Measurements from ENCODE around the gene FHAD1. TPM values are rescaled to one million over a fixed set of nuclear protein-coding genes. Genes with fewer than 3 reads are reported as not detected.

The FHAD1 gene
- total RNA-seq, 3 donors from 2014 or later (not counting 1 experiment from before 2014, with no cell fraction given), result 0.72 to 1.9 (median 1.7) TPM

- Histone ChIP-seq H3K27me3 (ENCODE audit: control insufficient read depth, insufficient read depth, low read length) (no peaks in the 10 kb centered on the region), H3K4me1 (ENCODE audit: control insufficient read depth, insufficient read depth, low read length) (no peaks in the 10 kb centered on the region), H3K27ac (ENCODE audit: low read length) (no peak overlapping the region), H3K4me3 (ENCODE audit: low read length) (no peak overlapping the region), H3K9me3 (ENCODE audit: control insufficient read depth, insufficient read depth, low read length) (no peaks in the 10 kb centered on the region), H3K36me3 (ENCODE audit: control insufficient read depth, insufficient read depth, low read length) (no peaks in the 10 kb centered on the region)
- intact Hi-C loops (cut with micrococcal nuclease), result no loop called here
- Mint-ChIP-seq H3K27me3 (ENCODE audit: low read depth in 2 of 2) (peaks cover 0 to 13% of the 10 kb centered on the region in 2 donors), H3K4me1 (no peaks in the 10 kb centered on the region), H3K36me3 (no peaks in the 10 kb centered on the region), H3K27ac (no peak overlapping the region), H3K4me3 (no peak overlapping the region), H3K9me3 (no peaks in the 10 kb centered on the region)
- 90% methylated on average over 4 of the region's 4 CpGs for WGBS (ENCODE audit: insufficient coverage)
- TF ChIP-seq CTCF (IDR thresholded peaks at IDR 0.05), result no peak
- ATAC-seq (no peak), DNase-seq (no peak)
Observed at GRCh38 chr1:15225461-15225860, 21.6 kb upstream of the FHAD1 start.

- H3K4me3 ChIP-seq (ENCODE audit: low read length), result no peak overlapping the region
- H3K4me1 ChIP-seq (ENCODE audit: control insufficient read depth, insufficient read depth, low read length), result no peaks in the 10 kb centered on the region
- H3K9me3 ChIP-seq (ENCODE audit: control insufficient read depth, insufficient read depth, low read length), result no peaks in the 10 kb centered on the region
- WGBS (ENCODE audit: insufficient coverage), result 87% methylated on average over 17 of the region's 17 CpGs
- no peak for TF ChIP-seq CTCF (IDR thresholded peaks at IDR 0.05)
- Mint-ChIP-seq H3K9me3 (no peaks in the 10 kb centered on the region), H3K27ac (no peak overlapping the region), H3K36me3 (no peaks in the 10 kb centered on the region), H3K27me3 (ENCODE audit: low read depth in 2 of 2) (peaks cover 0 to 8% of the 10 kb centered on the region in 2 donors), H3K4me3 (no peak overlapping the region), H3K4me1 (peaks cover 0 to 3% of the 10 kb centered on the region in 2 donors)
- intact Hi-C loops (cut with micrococcal nuclease), result no loop called here
- DNase-seq (no peak), ATAC-seq (no peak)
- H3K27ac ChIP-seq (ENCODE audit: low read length), result no peak overlapping the region
- no peaks in the 10 kb centered on the region for H3K36me3 ChIP-seq (ENCODE audit: control insufficient read depth, insufficient read depth, low read length)
- H3K27me3 ChIP-seq (ENCODE audit: control insufficient read depth, insufficient read depth, low read length), result no peaks in the 10 kb centered on the region
Observed at GRCh38 chr1:15226388-15227255, 20.4 kb upstream of the FHAD1 start.

GRCh38 chr1:15229707-15230131 lies 17.3 kb upstream of the FHAD1 start:
- H3K4me1 ChIP-seq (ENCODE audit: control insufficient read depth, insufficient read depth, low read length), result no peaks in the 10 kb centered on the region
- no peaks in the 10 kb centered on the region for H3K27me3 ChIP-seq (ENCODE audit: control insufficient read depth, insufficient read depth, low read length)
- intact Hi-C loops (cut with micrococcal nuclease), result no loop called here
- no peaks in the 10 kb centered on the region for H3K9me3 ChIP-seq (ENCODE audit: control insufficient read depth, insufficient read depth, low read length)
- Mint-ChIP-seq H3K4me1 (peaks cover 0 to 5% of the 10 kb centered on the region in 2 donors), H3K4me3 (no peak overlapping the region), H3K36me3 (no peaks in the 10 kb centered on the region), H3K27me3 (ENCODE audit: low read depth in 2 of 2) (peaks cover 0 to 6% of the 10 kb centered on the region in 2 donors), H3K9me3 (no peaks in the 10 kb centered on the region), H3K27ac (no peak overlapping the region)
- no peak for TF ChIP-seq CTCF (IDR thresholded peaks at IDR 0.05)
- 89% methylated on average over 1 of the region's 4 CpGs for WGBS (ENCODE audit: insufficient coverage)
- no peak for ATAC-seq
- no peak for DNase-seq
- H3K4me3 ChIP-seq (ENCODE audit: low read length), result no peak overlapping the region
- H3K36me3 ChIP-seq (ENCODE audit: control insufficient read depth, insufficient read depth, low read length), result no peaks in the 10 kb centered on the region
- H3K27ac ChIP-seq (ENCODE audit: low read length), result no peak overlapping the region
